Fibroblast of lung (primary cell): ENCODE results near the gene TCAIM.

Experiments
- EZH2 ChIP-seq: IDR thresholded peaks from 2 replicates; pipeline ENCODE4 v1.5.1; 2012; ENCODE audit warnings: low read length, control low read depth, mild to moderate bottlenecking; ENCODE audit errors: missing control alignments
- TF ChIP-seq, protein P1 (sequence below), 2 donors: IDR thresholded peaks in 1 of 2; conservative IDR thresholded peaks in 1 of 2; 1 replicate in 1 of 2; 2 replicates in 1 of 2; pipeline ENCODE4 v1.5.1; 2011 to 2012; ENCODE audit warnings: low read length in 2 of 2, control low read depth in 1 of 2, inconsistent platforms in 1 of 2, low read depth in 1 of 2, mild to moderate bottlenecking in 1 of 2

DNA sequence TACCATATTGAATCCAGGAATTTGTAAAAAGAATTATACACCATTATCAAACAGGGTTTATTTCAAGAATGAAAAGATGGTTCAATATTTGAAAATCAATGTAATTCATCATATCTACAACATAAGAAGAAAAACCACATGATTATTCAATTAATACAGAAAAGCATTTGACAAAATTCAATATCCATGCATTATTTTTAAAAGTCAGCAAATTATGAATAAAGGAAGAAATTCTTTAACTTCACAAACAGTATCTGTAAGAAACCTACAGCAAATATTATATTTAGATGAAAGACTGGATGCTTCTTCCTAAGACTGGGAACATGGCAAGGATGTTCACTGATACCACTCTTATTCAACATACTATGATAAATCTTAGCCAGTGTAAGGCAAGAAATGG is 41.3 kb upstream of the TCAIM start:
- TF ChIP-seq, protein P1, sequence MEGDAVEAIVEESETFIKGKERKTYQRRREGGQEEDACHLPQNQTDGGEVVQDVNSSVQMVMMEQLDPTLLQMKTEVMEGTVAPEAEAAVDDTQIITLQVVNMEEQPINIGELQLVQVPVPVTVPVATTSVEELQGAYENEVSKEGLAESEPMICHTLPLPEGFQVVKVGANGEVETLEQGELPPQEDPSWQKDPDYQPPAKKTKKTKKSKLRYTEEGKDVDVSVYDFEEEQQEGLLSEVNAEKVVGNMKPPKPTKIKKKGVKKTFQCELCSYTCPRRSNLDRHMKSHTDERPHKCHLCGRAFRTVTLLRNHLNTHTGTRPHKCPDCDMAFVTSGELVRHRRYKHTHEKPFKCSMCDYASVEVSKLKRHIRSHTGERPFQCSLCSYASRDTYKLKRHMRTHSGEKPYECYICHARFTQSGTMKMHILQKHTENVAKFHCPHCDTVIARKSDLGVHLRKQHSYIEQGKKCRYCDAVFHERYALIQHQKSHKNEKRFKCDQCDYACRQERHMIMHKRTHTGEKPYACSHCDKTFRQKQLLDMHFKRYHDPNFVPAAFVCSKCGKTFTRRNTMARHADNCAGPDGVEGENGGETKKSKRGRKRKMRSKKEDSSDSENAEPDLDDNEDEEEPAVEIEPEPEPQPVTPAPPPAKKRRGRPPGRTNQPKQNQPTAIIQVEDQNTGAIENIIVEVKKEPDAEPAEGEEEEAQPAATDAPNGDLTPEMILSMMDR (conservative IDR thresholded peaks at IDR 0.05 in 1 of 2, IDR thresholded peaks at IDR 0.05 in 1 of 2; ENCODE audit: low read depth in 1 of 2, low read length in 2 of 2), result no peak
- TF ChIP-seq EZH2, result no peak
